ENCODE results near the gene RNGTT.

DNA sequence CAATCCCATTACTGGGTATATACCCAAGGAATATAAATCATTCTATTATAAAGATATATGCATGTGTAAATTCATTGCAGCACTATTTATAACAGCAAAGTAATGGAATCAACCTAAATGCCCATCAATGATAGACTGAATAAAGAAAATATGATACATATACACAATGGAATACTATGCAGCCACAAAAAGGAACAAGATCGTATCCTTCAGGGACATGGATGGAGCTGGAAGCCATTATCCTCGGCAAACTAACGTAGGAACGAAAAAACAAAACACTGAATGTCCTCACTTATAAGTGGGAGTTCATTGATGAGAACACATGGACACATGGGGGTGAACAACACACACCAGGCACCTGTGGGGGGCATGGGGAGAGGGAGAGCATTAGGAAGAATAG is 156.7 kb downstream of the RNGTT start:
- TF ChIP-seq EZH2 (IDR thresholded peaks at IDR 0.05; ENCODE audit: insufficient read depth, poor library complexity, severe bottlenecking) (no peak), EZH2phosphoT487 (IDR thresholded peaks at IDR 0.05; ENCODE audit: insufficient read depth, low read depth) (no peak)
